HG02852 (cell line): ENCODE measurements around the gene TNFRSF19.
"Not testable (repeated sequence)": the region's sequence is repeated elsewhere in the genome, so short reads cannot be mapped to it uniquely, and the experiment has no call there.

Source experiments
- ATAC-seq: cut with Tn5 transposase; IDR thresholded peaks from one replicate; pipeline ENCODE4 v1.9.1; 2021; ENCODE audit warnings: mild to moderate bottlenecking, moderate library complexity; ENCODE audit not compliant: unreplicated experiment

TNFRSF19 gene

GRCh38 chr13:23567906-23568460 is 2.2 kb upstream of the TNFRSF19 start:
- no peak for ATAC-seq

- ATAC-seq = no peak
These were observed 706 bp downstream of the TNFRSF19 start for GRCh38 chr13:23570921-23571315.

- ATAC-seq = no peak
These were observed 1.2 kb downstream of the TNFRSF19 start for GRCh38 chr13:23571431-23571830.

- ATAC-seq = no peak
These were observed 2.6 kb downstream of the TNFRSF19 start for GRCh38 chr13:23572836-23573235.

- no peak for ATAC-seq
These were observed 4.4 kb downstream of the TNFRSF19 start for GRCh38 chr13:23574421-23575145.

- no peak for ATAC-seq
These were observed 5.4 kb downstream of the TNFRSF19 start for GRCh38 chr13:23575632-23576031.

GRCh38 chr13:23578411-23579071 is 8.3 kb downstream of the TNFRSF19 start:
- peak; percentile 61 for ATAC-seq

GRCh38 chr13:23579072-23579895 is 9.1 kb downstream of the TNFRSF19 start:
- ATAC-seq = peak; percentile 78

- ATAC-seq = no peak
These were observed 9.9 kb downstream of the TNFRSF19 start for GRCh38 chr13:23579896-23580683.

- ATAC-seq = no peak
These were observed 10.5 kb downstream of the TNFRSF19 start for GRCh38 chr13:23580684-23581060.

GRCh38 chr13:23583491-23583890 is 13.3 kb downstream of the TNFRSF19 start:
- ATAC-seq = no peak

GRCh38 chr13:23584275-23584674 is 14.1 kb downstream of the TNFRSF19 start:
- no peak for ATAC-seq

GRCh38 chr13:23586336-23586735 is 16.1 kb downstream of the TNFRSF19 start:
- ATAC-seq = no peak

GRCh38 chr13:23588666-23589065 is 18.5 kb downstream of the TNFRSF19 start:
- no peak for ATAC-seq

GRCh38 chr13:23592596-23592995 is 22.4 kb downstream of the TNFRSF19 start:
- ATAC-seq = no peak

GRCh38 chr13:23593148-23593547 is 22.9 kb downstream of the TNFRSF19 start:
- ATAC-seq = no peak

GRCh38 chr13:23594290-23594689 is 24.1 kb downstream of the TNFRSF19 start:
- ATAC-seq = not testable (repeated sequence)

GRCh38 chr13:23598369-23598768 is 28.2 kb downstream of the TNFRSF19 start:
- no peak for ATAC-seq

GRCh38 chr13:23599083-23599925 is 29.1 kb downstream of the TNFRSF19 start:
- no peak for ATAC-seq

- no peak for ATAC-seq
These were observed 29.9 kb downstream of the TNFRSF19 start for GRCh38 chr13:23600100-23600499.
